NCI-H1105 (cell line): ENCODE data around the gene DYRK4.

Source experiments
- DNase-seq: peaks from one replicate; lab custom pipeline; 2025; lab: John Stamatoyannopoulos, UW

The DYRK4 gene

GRCh38 chr12:4563336-4563735 is 1.3 kb downstream of the DYRK4 start:
- no peak for DNase-seq

DNA sequence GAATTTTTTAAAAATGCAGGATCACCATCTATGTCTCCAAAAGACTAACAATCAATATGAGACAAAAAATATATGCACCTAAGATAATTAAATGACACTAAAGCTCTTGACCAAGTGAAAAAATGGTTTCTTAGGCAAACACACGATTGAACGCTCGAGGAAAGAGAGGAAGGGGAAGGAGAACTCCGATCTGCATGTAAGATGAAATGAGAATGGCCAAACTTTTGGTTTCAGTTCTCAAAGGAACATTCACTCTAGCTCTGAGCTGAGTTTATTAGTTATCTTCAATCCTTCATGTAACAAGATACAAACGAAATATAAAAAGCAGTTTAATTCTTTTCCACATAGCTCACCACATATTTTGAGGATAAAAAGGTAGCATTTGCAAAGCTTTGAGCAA is 2.8 kb downstream of the DYRK4 start:
- no peak for DNase-seq

- no peak for DNase-seq
Observed at GRCh38 chr12:4566474-4566873, 4.5 kb downstream of the DYRK4 start.

GRCh38 chr12:4567073-4567881 is 5.3 kb downstream of the DYRK4 start:
- DNase-seq = no peak

- no peak for DNase-seq
Observed at GRCh38 chr12:4569261-4569660, 7.3 kb downstream of the DYRK4 start.

GRCh38 chr12:4572680-4573079 is 10.7 kb downstream of the DYRK4 start:
- no peak for DNase-seq

DNA sequence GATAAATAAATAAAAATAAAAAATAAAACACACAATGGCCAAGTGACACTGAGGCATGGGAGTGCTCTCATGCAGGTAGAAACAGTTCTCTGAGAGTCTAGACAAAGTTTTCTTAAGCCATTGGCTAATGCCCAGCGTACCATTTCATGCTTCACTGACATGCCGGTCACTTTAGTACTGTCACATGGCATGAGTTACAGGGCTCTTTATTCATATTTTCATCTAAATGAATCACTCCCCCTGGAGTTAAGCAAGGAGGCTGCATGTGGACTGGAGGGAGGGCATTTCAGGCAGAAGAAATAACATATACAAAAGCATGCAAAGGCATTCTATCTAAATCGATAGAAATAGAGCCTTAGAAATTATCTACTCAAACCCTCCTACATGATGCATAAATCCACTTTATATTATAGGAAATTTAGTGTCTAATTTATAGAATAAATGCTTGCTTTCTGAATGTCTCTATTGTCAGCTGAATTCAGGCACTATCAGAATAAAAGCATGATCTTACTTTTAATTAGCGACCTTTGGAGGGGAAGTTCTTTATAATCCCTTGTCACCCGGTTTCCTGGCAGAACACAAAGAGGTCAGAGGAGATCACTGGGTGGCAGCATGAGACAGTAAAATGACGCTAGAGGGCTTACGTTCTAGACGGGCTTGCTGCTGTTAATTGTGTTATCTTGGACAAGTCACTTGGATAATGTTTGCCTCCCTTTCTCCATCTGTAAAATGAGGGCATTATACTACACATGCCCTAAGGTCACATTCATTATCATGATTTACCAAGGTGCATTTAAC is 17.5 kb downstream of the DYRK4 start:
- DNase-seq = no peak

- no peak for DNase-seq
Observed at GRCh38 chr12:4580281-4580688, 18.3 kb downstream of the DYRK4 start.

DNA sequence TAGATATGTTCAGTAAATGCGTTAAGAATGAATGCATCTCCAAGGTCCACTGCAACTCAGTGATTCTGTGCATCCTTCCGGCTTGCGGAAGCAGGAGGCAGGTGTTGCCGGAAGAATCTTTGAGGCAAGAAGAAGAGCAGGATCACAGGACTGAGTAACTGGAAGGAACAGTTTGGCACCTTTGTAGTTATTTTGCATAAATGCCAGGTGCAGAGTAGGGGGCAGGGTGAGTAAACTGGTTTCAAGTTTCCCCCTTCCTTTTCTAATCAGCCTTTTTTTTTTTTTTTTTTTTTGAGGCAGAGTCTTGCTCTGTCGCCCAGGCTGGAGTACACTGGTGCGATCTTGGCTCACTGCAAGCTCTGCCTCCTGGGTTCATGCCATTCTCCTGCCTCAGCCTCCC is 22.3 kb downstream of the DYRK4 start:
- no peak for DNase-seq

- DNase-seq = no peak
Observed at GRCh38 chr12:4584896-4585295, 22.9 kb downstream of the DYRK4 start.

DNA sequence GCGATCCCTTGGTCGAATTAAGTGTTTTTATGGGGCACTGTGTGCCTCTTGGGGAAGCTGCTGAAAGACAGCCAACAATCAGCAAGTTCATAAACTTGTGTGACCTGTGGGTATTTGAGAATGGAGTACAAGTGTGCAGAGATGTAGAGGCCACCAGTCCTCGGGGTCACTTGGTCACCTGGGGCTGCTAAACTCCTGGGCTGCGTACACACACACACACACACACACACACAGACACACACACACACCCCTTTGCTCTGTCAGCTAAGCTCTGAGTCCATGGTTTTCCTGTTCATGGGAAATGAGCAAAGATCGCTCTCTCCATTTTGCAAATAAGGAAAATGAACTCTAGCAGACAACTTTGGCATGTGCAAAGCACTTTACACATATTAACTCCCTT is 24.5 kb downstream of the DYRK4 start:
- no peak for DNase-seq

DNA sequence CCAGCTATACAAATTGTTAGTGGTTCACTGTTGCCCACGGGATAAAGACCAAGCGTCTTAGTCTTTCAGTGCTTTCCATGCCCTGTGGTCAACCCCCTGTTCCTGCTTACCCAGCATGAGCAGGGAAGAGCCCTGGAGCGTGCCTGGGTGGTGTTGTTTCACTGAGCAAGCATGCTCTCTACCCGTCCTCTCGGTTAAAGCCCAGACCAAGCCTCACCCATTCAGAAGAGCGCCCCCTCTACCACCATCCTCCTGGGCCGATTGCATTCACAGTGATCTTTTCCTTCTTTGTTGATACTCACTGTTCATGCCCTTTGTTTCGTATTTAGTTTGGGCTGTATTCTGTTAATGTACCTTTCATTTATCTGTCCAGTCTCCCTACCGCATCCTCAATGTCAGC is 25.1 kb downstream of the DYRK4 start:
- no peak for DNase-seq

DNA sequence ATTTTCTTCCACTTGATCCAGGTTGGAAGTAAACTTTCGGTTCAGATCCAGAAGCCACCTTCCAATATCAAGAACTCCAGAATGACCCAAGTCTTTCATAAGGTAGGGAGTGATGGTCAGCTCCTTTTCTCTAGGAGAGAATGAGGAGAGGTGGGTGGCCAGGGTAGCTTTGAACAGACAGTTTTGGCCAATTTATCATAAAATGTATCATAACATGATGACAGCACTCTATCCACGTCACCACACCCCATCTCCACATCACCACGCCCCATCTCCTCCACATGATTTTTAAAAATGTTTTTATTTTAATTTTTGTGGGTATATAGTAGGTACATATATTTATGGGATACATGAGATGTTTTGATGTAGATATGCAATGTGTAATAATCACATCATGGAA is 26.9 kb downstream of the DYRK4 start:
- DNase-seq = no peak

- no peak for DNase-seq
Observed at GRCh38 chr12:4589941-4590340, 27.9 kb downstream of the DYRK4 start.

- no peak for DNase-seq
Observed at GRCh38 chr12:4591180-4591687, 29.2 kb downstream of the DYRK4 start.

DNA sequence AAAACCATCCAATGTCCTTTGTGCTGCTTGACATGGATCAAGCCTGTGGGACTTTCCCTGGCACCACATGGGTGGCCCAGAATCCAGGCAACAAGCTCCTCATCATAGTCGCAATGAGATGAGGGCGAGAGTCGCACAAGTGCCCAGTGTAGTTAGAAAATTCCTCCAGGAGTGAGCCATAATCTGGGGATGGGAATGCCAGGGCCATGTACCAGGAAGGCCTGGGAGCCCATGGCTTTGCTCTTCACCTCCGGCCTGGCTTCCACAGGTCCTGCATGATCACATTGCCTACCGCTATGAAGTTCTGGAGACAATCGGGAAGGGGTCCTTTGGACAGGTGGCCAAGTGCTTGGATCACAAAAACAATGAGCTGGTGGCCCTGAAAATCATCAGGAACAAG is 33.9 kb downstream of the DYRK4 start:
- no peak for DNase-seq

DNA sequence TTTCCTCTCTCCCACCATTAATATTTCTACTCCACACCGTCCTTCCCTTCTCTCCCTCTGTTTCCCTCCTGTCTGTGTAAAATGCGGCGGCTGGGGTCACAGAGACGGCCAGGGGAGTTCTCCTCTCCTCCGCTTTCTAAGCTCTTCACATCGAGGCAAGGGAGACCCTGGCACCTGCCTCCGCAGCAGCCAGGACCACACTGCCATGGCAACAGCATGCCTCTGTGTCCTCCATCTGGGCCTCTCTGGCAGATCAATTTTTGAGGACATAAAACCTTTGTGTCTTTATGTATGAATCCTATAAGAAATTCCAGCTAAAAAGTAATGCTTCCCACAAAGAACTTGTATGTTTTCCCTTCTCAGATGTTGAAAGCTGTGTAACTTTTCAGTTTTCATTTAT is 41.4 kb downstream of the DYRK4 start:
- DNase-seq = no peak

DNA sequence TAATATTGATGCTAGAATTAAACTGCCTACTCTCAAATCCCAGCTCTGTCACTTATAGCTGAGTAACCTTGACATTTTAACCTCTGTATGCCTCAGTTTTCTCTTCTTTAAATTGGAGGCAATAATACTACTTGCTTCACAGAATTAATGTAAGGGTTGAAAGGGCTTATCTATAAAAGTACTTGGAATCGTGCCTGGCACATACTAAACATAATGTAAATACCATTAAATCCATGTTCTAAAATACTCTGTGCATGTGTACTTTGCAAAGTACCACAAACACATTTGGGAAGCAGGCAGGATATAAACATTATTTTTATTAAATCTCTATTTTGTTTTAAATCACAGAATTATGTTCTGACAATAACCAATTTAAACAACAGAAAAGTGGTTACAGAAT is 41.9 kb downstream of the DYRK4 start:
- DNase-seq = no peak

DNA sequence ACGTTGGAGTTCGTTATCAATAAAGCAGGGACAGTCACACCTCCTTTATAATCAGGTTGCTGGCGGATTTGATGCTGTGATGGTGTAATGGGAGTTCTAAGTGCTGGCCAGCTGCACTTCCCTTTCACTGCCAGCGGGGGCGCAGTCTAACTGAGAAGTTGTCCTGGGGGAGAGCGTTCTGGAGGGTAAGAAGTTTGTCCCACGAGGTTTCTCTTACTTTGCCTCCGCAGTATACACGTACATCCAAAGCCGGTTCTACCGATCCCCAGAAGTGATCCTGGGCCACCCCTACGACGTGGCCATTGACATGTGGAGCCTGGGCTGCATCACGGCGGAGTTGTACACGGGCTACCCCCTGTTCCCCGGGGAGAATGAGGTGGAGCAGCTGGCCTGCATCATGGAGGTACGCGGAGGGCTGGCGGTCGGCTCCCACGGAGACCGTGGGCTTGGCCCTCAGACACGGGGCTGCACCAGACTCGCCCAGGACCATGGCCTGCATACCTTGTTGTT is 42.7 kb downstream of the DYRK4 start:
- peak; percentile 88 for DNase-seq

GRCh38 chr12:4607056-4607455 is 45.0 kb downstream of the DYRK4 start:
- DNase-seq = no peak

DNA sequence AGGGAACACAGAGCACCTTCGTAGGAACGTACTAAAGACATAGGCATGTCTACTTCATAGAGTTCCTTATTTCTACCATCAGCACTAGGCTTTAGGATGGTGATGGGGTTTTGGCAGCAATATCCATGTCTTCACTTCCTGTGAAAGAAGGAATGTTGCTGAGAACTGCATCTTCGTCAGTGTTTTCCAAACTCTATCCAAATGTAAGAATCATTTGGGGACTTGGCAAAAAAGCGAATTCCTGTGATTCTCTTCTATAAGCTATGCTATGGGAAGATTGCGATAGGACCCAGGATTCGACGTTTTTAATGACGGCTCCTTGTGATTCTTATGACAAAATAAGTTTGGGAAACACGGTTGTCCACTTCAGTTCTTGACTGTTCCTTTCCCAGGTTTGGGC is 47.1 kb downstream of the DYRK4 start:
- DNase-seq = no peak

- no peak for DNase-seq
Observed at GRCh38 chr12:4610481-4610880, 48.5 kb downstream of the DYRK4 start.

- no peak for DNase-seq
Observed at GRCh38 chr12:4615667-4616066, 53.7 kb downstream of the DYRK4 start.
